Activated naive CD4-positive, alpha-beta T cell treated with anti-CD3 and anti-CD28 coated beads for 36 hours (primary cell): ENCODE data around the gene LYPD1. TPM values are rescaled to one million over a fixed set of nuclear protein-coding genes. Genes with fewer than 3 reads are reported as not detected.

ENCODE experiments used
- CTCF ChIA-PET: fragments of 350-600 bp; sonication (Branson Sonifier 250); formaldehyde crosslinking; loops from one replicate; lab custom pipeline; 2021; ENCODE audit warnings: antibody characterized with exemption; lab: Charles Lee
- DNase-seq: peaks from one replicate; pipeline ENCODE4 v3.0.0-alpha.2; 2020
- H3K27ac Mint-ChIP-seq: one replicate; pipeline ENCODE4 v1.8.0; 2021; ENCODE audit warnings: mild to moderate bottlenecking, mixed read lengths
- H3K27me3 Mint-ChIP-seq: one replicate; pipeline ENCODE4 v1.8.0; 2021; ENCODE audit warnings: low read depth, mixed read lengths
- H3K36me3 Mint-ChIP-seq: one replicate; pipeline ENCODE4 v1.8.0; 2021; ENCODE audit warnings: low read depth, mixed read lengths
- H3K4me1 Mint-ChIP-seq: one replicate; pipeline ENCODE4 v1.8.0; 2021; ENCODE audit warnings: low read depth, mixed read lengths
- H3K4me3 Mint-ChIP-seq: one replicate; pipeline ENCODE4 v1.8.0; 2021; ENCODE audit warnings: mild to moderate bottlenecking, moderate library complexity, mixed read lengths
- H3K9me3 Mint-ChIP-seq: one replicate; pipeline ENCODE4 v1.8.0; 2021; ENCODE audit warnings: mixed read lengths
- intact Hi-C: fragments of 100-400 bp; cut with micrococcal nuclease; formaldehyde crosslinking; loops from one replicate; pipeline ENCODE4 v1.15.1; 2023
- total RNA-seq, 2 experiments: library from RNA; stranded (reverse); gene quantifications; one replicate each; pipeline ENCODE4 v1.2.3, GENCODE V29; 2021

The LYPD1 gene
- total RNA-seq, 2 experiments from 2014 or later = not detected

DNA sequence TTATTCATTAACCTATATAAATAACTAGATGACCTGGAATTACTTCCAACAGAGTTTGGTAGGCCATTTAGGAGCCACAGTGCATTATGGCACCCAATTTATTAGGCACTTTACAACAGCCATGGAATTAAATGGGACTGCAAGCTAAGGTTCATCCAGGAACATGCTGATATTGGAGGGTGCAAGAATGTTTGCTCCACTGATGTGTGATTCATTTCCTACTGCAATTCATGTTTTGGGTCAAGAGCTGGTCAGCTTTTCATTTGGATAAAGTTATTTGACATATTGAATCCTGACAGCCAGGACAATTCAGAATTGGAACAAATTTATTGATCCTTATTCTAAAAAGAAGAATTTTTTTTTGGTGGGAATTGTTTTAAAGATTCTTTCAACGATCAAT, 11.8 kb upstream of the LYPD1 start:
- Mint-ChIP-seq H3K9me3 (no peaks in the 10 kb centered on the region), H3K4me1 (no peaks in the 10 kb centered on the region), H3K4me3 (no peak overlapping the region), H3K27me3 (no peaks in the 10 kb centered on the region), H3K36me3 (no peaks in the 10 kb centered on the region), H3K27ac (no peak overlapping the region)
- intact Hi-C loops = no loop called here
- CTCF ChIA-PET = no interaction called here
- no peak for DNase-seq

DNA sequence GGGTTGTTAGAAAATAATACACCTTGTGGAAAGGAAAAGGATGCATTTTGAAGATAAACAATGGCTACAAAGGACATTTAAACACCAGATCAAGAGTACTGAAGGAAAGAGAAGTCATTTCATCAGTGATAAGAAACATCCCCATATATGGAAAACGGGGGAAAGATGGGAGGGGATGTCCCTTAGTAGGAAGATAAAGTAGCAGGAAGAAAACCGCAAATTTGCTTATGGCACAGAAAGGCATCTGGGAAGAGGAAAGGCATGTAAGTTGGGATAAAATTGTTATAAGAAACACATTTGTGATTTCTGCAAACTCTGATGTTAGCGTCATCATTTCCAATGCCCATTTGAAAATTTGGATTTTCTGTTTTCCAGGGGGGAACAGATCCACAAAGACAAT, 10.5 kb upstream of the LYPD1 start:
- CTCF ChIA-PET = no interaction called here
- Mint-ChIP-seq H3K4me3 (no peak overlapping the region), H3K36me3 (no peaks in the 10 kb centered on the region), H3K9me3 (no peaks in the 10 kb centered on the region), H3K27me3 (peaks cover 2% of the 10 kb centered on the region), H3K27ac (no peak overlapping the region), H3K4me1 (no peaks in the 10 kb centered on the region)
- intact Hi-C loops = no loop called here
- DNase-seq = no peak

DNA sequence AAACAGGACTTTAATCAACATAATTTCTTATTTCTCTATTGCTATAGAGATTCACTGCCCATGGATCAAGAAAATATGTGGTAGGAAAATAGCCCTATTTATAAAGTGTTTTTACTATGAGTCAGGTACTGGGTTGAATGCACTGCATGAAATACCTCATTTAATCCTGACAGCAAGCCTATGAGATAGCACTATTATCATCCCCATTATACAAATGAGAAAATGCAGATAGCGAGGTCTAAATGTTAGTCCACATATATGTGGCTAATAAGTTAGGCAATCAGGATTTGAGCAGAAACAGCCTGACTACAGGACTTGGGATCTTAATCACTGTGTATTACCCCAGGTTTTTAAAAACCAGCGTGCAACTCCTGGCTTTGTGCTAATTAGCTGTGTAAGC, 8.5 kb upstream of the LYPD1 start:
- Mint-ChIP-seq H3K9me3 (no peaks in the 10 kb centered on the region), H3K4me1 (no peaks in the 10 kb centered on the region), H3K27ac (no peak overlapping the region), H3K4me3 (no peak overlapping the region), H3K36me3 (no peaks in the 10 kb centered on the region), H3K27me3 (peaks cover 2% of the 10 kb centered on the region)
- DNase-seq = no peak
- intact Hi-C loops = no loop called here
- CTCF ChIA-PET = no interaction called here

DNA sequence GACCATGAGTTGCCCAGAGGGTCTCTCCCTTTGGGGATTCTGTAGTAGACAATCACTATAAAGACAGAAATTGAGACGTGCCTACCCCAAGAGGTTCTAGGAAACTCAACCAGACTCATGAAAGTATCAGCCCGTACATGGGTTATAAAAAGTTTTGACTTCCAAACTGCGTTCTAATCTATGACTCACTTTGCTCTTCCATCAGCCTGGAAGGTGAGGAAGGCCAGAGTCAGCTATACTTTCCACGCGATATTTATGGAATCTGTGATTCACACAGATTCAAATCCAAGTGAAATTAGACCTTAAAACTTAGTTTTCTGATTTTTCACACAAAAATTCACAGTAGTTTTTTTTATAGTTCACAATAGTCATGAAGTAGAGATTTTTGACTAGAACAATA, 7.7 kb upstream of the LYPD1 start:
- H3K4me1 Mint-ChIP-seq = no peaks in the 10 kb centered on the region
- no peaks in the 10 kb centered on the region for H3K9me3 Mint-ChIP-seq
- H3K27me3 Mint-ChIP-seq = peaks cover 5% of the 10 kb centered on the region
- no peak overlapping the region for H3K4me3 Mint-ChIP-seq
- H3K36me3 Mint-ChIP-seq = no peaks in the 10 kb centered on the region
- intact Hi-C loops = no loop called here
- CTCF ChIA-PET = no interaction called here
- DNase-seq = no peak
- H3K27ac Mint-ChIP-seq = no peak overlapping the region

DNA sequence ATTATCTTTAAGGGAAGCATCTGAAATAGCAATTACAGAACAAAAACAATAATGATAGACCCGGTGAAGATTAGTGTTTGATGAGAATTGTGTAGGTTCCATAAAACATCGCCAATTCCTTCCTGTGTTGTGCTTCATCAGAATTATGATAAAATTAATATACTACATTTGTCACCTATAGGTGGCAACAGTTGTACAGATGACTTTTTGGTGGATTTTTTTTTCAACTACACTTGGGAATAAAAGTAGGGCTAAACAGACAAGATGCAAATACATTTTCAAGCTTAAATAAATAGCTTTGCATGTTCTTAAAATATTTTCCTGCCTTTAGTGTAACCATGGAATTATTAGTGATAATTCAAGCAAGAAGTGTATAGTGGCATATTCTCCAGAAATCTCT, 7.0 kb upstream of the LYPD1 start:
- H3K4me1 Mint-ChIP-seq = no peaks in the 10 kb centered on the region
- intact Hi-C loops = no loop called here
- H3K27ac Mint-ChIP-seq = no peak overlapping the region
- H3K4me3 Mint-ChIP-seq = no peak overlapping the region
- no peak for DNase-seq
- no peaks in the 10 kb centered on the region for H3K9me3 Mint-ChIP-seq
- H3K36me3 Mint-ChIP-seq = no peaks in the 10 kb centered on the region
- peaks cover 8% of the 10 kb centered on the region for H3K27me3 Mint-ChIP-seq
- CTCF ChIA-PET = no interaction called here

DNA sequence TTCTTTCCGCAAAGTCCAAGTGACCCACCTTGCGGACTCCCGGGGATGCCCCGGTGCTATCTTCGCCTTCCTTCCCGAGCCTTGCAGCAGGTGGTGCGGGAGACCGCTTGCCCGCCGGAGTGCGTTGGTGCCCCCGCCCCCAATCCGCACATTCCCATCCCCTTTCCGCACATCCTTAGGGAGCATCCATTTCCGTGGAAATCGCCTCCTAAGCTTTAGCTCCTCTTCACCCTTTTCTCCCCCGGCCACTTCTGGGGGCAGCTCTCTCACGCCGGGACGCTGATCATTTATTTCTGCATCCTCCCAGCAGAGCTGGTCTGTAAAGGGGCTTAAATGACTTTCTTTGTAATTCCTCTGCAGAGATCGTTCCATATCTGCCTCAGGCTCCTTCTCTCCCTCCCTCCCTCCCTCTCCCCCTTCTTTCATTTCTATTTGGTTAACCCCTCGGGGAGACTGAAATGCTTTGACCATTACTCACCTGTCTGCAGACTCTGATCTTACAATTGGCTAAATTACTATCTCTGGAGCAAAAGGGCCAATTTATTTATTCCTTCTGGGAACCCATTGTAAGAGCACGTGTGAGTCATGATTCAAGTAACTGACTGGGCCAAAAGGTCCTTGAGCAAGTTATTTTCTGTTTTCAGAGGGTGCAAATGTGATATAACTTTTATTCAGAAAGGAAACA, 1.3 kb upstream of the LYPD1 start:
- Mint-ChIP-seq H3K9me3 (no peaks in the 10 kb centered on the region), H3K27me3 (peaks cover 44% of the 10 kb centered on the region), H3K4me3 (no peak overlapping the region), H3K4me1 (peaks cover 4% of the 10 kb centered on the region), H3K27ac (no peak overlapping the region), H3K36me3 (peaks cover 1% of the 10 kb centered on the region)
- CTCF ChIA-PET = no interaction called here
- DNase-seq = no peak
- intact Hi-C loops = no loop called here

DNA sequence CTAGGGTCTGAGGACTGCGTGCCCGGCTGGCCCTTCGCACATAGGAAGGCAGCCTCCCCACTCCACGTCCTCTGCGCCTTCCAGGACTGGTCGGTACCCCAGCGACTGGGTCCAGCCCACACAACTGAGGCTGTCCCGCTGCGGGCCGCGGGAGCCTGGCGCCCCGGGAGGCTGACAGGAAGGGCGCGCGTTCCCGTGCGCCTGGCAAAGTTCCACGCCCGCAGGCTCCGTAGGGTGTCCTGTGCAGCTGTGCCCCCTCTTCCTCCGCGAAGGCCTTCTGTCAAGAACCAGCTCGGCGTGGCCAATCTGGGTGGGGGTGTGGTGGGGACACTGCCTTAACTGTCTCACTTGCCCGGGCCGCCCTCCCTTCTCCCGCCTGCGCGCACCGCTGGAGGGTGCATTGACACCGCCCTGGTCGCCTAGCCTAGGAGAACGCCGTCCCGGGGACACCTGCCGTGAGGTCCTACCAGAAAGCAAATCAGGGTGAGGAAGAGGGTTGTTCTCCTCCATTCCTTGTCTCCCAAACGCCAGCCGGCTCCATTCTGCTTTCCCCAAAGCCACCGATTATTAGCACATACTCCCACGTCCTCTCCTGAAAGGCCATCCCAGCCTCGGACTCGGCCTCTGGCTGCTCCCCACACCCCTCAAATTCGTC, 618 bp upstream of the LYPD1 start:
- intact Hi-C loops = no loop called here
- DNase-seq = no peak
- CTCF ChIA-PET = no interaction called here
- no peak overlapping the region for H3K27ac Mint-ChIP-seq
- H3K4me1 Mint-ChIP-seq = peaks cover 4% of the 10 kb centered on the region
- peaks cover 1% of the 10 kb centered on the region for H3K36me3 Mint-ChIP-seq
- no peak overlapping the region for H3K4me3 Mint-ChIP-seq
- no peaks in the 10 kb centered on the region for H3K9me3 Mint-ChIP-seq
- H3K27me3 Mint-ChIP-seq = peaks cover 44% of the 10 kb centered on the region

DNA sequence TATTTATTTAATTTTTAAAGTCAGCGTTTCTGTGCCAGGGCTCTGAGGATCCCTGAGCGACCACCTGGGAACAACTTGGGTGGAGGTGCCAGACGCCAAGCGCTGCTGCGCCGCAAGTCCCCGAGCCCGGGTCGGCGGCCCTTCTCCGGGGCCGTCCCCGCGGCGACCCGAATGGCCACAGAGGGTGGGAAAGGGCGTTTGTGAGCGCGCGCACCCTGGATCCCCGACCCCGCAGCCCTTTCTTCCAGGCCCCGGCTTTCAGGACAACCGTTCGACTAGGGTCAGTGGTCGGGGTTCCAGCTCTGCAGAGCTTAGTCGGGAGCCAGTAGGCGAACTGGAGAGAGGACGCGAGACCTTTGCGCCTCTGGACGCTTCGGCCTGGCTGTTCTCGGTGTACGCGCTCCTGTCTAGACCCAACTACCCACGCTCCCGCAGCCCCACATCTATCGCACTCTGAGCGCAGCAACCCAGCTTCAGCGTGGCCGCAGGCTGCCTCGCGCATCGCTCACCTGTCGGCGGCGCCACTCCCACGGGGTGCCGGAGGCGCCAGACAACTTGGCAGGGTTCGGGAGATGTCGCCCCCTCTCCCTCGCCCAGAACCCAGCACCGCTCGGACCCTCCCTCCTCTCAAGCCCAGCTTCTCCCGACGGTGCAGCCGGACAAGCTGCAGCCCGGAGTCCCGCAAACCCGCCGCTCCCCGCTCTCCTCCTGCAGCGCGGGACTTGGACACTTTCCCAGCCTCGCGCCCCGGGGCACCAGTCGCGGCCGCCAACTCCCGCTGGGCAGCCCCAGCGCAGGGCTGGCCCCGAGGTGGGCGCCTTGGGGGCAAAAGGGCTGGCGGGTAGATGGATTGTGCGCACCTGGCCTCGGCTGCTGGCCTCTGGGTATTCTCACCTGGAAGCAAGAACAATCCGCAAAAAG, 758 bp downstream of the LYPD1 start:
- intact Hi-C loops = no loop called here
- Mint-ChIP-seq H3K4me1 (peaks cover 4% of the 10 kb centered on the region), H3K4me3 (no peak overlapping the region), H3K9me3 (no peaks in the 10 kb centered on the region), H3K36me3 (peaks cover 1% of the 10 kb centered on the region), H3K27me3 (peaks cover 46% of the 10 kb centered on the region), H3K27ac (no peak overlapping the region)
- no peak for DNase-seq
- CTCF ChIA-PET = no interaction called here

DNA sequence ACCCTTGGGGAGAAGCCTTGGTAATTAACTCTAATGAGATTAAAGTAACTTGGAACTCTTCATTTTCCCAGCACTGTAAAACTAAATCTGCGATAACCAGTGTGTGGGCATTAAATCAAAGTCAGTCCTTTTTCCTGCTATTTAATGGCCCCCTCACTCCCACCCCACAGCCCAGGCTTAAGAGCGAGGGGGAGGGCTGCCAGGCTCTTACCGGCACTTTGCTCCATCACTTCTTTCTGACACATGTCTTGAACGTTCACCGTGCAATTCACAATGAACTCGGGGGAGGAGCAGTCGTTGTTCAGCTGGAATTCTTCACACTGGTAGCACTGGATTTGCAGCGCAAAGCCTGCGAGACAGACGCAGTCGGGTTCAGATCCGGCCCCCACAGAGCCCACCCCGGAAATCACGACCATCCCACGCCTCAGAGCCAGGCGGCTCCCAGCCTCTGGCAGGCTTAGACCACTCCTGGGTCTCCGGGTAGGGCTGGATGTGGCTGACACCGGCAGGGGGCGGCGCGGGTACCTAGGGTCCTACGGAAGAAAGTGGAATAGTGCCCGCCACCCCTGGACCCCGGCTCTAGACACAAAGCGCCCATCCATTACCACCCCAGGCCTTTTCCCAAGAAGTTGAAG, 1.7 kb downstream of the LYPD1 start:
- no peak for DNase-seq
- intact Hi-C loops = no loop called here
- Mint-ChIP-seq H3K36me3 (peaks cover 1% of the 10 kb centered on the region), H3K27me3 (peaks cover 46% of the 10 kb centered on the region), H3K4me1 (peaks cover 4% of the 10 kb centered on the region), H3K9me3 (no peaks in the 10 kb centered on the region), H3K27ac (no peak overlapping the region), H3K4me3 (no peak overlapping the region)
- CTCF ChIA-PET = no interaction called here

DNA sequence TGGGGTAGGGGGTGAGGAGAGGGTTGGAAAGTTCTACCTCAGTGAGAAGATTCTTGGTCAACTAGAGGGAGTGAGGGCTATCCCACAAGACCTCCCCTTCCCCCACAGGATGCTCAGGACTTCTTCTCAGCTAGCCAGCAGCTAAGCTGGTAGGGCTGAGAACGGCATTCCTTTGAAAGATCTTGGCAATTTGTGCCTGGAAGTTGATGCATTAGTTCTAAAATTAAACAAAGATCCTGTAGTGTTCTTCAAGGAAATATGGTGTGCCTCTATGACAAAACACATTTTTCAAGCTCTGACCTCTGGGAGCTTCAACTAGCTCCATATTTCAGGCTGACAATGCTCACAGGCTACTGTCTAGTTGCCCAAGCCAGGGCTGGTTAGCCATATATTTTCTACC, 2.3 kb downstream of the LYPD1 start:
- no peak for DNase-seq
- no peak overlapping the region for H3K27ac Mint-ChIP-seq
- intact Hi-C loops = no loop called here
- no peak overlapping the region for H3K4me3 Mint-ChIP-seq
- peaks cover 43% of the 10 kb centered on the region for H3K27me3 Mint-ChIP-seq
- peaks cover 4% of the 10 kb centered on the region for H3K4me1 Mint-ChIP-seq
- H3K9me3 Mint-ChIP-seq = no peaks in the 10 kb centered on the region
- peaks cover 1% of the 10 kb centered on the region for H3K36me3 Mint-ChIP-seq
- CTCF ChIA-PET = no interaction called here

DNA sequence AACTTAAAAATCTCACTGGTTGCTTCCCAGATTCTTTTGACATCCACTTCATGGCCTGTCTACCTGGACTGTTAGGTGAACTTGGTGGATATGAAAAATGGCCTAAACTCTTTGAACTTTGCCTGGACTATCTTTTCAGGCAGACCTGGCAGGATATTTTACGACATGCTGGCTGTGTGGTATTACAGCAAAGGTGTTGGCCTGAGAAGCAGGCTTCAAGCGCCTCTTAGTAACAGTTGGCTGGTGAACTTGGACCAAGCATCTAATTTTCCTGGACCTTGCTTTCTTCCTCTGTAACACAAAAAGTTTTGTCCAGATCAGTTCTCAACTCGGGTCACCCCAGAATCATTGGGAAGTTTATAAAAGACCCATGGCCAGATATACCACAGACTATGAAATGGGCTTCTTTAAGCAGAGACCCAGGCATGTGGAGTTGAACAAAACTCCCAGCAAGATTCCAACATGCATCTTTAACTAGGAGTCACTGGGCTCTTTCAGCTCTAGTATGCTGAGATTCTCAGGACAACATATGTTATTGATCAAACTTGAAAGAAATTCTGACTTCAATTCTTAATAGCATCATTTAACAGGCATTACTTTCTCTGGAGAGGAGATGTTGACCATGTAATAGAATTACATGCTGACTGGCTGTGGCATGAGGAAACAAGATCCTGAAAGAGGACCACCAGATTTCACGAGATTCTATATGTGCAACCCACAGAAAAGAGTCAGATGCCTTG, 4.4 kb downstream of the LYPD1 start:
- Mint-ChIP-seq H3K9me3 (no peaks in the 10 kb centered on the region), H3K4me3 (no peak overlapping the region), H3K36me3 (no peaks in the 10 kb centered on the region), H3K27me3 (peaks cover 30% of the 10 kb centered on the region), H3K4me1 (no peaks in the 10 kb centered on the region), H3K27ac (no peak overlapping the region)
- CTCF ChIA-PET = no interaction called here
- DNase-seq = no peak
- intact Hi-C loops = no loop called here

DNA sequence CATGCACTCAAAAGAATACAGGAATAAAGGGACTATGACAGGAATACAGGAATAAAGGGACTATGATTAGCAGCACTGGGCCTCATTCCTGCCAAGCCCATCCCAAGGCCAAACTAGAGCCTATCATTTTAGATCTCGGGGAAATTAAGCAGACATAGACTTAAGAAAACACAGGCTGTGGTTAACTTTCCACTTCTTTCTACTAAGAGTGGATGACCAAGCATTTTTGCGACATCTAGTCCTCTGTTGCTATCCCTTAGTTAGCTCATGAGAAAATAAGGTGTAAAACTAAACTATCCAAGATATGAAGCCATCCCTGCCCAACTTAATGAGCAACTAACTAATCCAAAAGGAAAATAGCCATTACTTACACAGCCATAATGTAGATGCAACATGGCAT, 5.9 kb downstream of the LYPD1 start:
- intact Hi-C loops = no loop called here
- peaks cover 26% of the 10 kb centered on the region for H3K27me3 Mint-ChIP-seq
- no peaks in the 10 kb centered on the region for H3K9me3 Mint-ChIP-seq
- no peak overlapping the region for H3K4me3 Mint-ChIP-seq
- DNase-seq = no peak
- CTCF ChIA-PET = no interaction called here
- H3K36me3 Mint-ChIP-seq = no peaks in the 10 kb centered on the region
- no peak overlapping the region for H3K27ac Mint-ChIP-seq
- H3K4me1 Mint-ChIP-seq = no peaks in the 10 kb centered on the region
